ENCODE results near the gene DCAF6. TPM values are rescaled to one million over a fixed set of nuclear protein-coding genes. Genes with fewer than 3 reads are reported as not detected.
A peak's percentile ranks its signal among the peaks of the same experiment; 100 is the strongest.

The DCAF6 gene
- total RNA-seq, 1 donor from 2014 or later, result 42.7 TPM

DNA sequence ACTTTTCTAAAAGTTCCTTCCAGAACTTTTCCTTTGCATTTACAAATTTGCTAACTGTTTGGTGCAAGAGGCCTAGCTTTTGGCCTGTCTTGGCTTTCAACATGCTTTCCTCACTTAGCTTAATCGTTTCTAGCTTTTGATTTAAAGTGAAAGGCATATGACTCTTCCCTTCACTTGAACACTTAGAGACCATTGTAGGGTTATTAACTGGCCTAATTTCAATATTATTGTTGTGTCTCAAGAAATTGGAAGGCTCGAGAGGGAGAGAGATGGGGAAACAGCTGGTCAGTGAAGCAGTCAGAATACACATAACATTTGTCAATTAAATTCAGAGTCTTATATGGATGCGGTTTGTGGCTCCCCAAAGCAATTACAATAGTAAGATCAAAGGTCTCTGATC, 63.4 kb downstream of the DCAF6 start:
- Mint-ChIP-seq H3K27me3 (no peaks in the 10 kb centered on the region), H3K4me1 (ENCODE audit: low read depth) (peaks cover 4% of the 10 kb centered on the region), H3K27ac (peak overlapping the region; percentile 25), H3K9me3 (ENCODE audit: low read depth) (no peaks in the 10 kb centered on the region), H3K4me3 (ENCODE audit: low read depth) (no peak overlapping the region), H3K36me3 (ENCODE audit: insufficient read depth) (peaks cover 22% of the 10 kb centered on the region)
- TF ChIP-seq, protein P1, sequence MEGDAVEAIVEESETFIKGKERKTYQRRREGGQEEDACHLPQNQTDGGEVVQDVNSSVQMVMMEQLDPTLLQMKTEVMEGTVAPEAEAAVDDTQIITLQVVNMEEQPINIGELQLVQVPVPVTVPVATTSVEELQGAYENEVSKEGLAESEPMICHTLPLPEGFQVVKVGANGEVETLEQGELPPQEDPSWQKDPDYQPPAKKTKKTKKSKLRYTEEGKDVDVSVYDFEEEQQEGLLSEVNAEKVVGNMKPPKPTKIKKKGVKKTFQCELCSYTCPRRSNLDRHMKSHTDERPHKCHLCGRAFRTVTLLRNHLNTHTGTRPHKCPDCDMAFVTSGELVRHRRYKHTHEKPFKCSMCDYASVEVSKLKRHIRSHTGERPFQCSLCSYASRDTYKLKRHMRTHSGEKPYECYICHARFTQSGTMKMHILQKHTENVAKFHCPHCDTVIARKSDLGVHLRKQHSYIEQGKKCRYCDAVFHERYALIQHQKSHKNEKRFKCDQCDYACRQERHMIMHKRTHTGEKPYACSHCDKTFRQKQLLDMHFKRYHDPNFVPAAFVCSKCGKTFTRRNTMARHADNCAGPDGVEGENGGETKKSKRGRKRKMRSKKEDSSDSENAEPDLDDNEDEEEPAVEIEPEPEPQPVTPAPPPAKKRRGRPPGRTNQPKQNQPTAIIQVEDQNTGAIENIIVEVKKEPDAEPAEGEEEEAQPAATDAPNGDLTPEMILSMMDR (IDR thresholded peaks at IDR 0.05; ENCODE audit: unreplicated experiment), result no peak
- no peak for DNase-seq (ENCODE audit: low spot score, unreplicated experiment)

DNA sequence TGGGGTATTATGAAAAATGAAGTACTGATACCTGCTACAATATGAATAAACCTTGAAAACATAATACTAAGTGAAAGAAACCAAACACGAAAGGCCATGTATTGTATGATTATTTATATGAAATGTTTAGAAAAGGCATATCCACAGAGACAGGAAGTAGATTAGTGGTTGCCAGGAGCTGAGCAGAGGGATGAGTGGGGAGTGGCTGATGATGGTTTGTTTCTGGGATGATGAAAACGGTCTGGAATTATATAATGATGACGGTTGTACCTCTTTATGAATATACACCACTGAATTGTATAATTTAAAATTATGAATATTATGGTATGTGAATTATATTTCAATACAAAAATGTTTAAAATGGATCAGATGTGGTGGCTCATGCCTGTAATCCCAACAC, 64.2 kb downstream of the DCAF6 start:
- no peak overlapping the region for H3K27ac Mint-ChIP-seq
- H3K27me3 Mint-ChIP-seq, result no peaks in the 10 kb centered on the region
- H3K36me3 Mint-ChIP-seq (ENCODE audit: insufficient read depth), result peaks cover 20% of the 10 kb centered on the region
- H3K4me3 Mint-ChIP-seq (ENCODE audit: low read depth), result no peak overlapping the region
- H3K9me3 Mint-ChIP-seq (ENCODE audit: low read depth), result no peaks in the 10 kb centered on the region
- DNase-seq (ENCODE audit: low spot score, unreplicated experiment), result no peak
- TF ChIP-seq, protein P1 (IDR thresholded peaks at IDR 0.05; ENCODE audit: unreplicated experiment), result no peak
- H3K4me1 Mint-ChIP-seq (ENCODE audit: low read depth), result peaks cover 4% of the 10 kb centered on the region

DNA sequence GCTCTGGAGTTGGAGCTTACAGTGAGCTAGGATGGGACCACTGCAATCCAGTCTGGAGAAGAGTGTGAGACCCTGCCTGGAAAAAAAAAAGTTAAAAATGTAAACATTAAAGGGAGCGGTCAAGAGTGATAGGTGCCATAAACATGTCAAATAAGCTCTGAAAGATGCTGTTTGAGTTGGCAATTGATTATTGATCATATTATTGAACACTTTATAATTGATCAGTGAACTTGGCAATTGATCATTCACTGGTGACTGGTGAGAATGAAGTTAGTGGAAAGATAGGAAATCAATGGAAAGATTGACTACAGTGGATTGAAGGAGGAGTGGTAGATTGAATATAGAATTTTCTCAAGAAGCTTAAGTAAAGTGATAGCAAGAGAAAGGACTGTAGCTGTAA, 64.7 kb downstream of the DCAF6 start:
- H3K4me3 Mint-ChIP-seq (ENCODE audit: low read depth), result no peak overlapping the region
- peaks cover 18% of the 10 kb centered on the region for H3K36me3 Mint-ChIP-seq (ENCODE audit: insufficient read depth)
- TF ChIP-seq, protein P1 (IDR thresholded peaks at IDR 0.05; ENCODE audit: unreplicated experiment), result no peak
- DNase-seq (ENCODE audit: low spot score, unreplicated experiment), result no peak
- H3K27me3 Mint-ChIP-seq, result no peaks in the 10 kb centered on the region
- peaks cover 4% of the 10 kb centered on the region for H3K4me1 Mint-ChIP-seq (ENCODE audit: low read depth)
- H3K9me3 Mint-ChIP-seq (ENCODE audit: low read depth), result no peaks in the 10 kb centered on the region
- no peak overlapping the region for H3K27ac Mint-ChIP-seq

DNA sequence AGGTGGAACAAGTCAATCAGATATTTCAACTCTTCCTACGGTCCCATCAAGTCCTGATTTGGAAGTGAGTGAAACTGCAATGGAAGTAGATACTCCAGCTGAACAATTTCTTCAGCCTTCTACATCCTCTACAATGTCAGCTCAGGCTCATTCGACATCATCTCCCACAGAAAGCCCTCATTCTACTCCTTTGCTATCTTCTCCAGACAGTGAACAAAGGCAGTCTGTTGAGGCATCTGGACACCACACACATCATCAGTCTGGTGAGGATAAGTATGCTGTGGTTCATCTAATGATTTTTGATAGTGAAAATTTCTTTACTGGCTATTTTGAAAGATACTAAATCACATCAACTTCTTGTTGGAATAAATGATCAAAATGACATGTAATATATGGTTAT, 68.0 kb downstream of the DCAF6 start:
- DNase-seq (ENCODE audit: low spot score, unreplicated experiment), result no peak
- Mint-ChIP-seq H3K27ac (no peak overlapping the region), H3K4me1 (ENCODE audit: low read depth) (peaks cover 3% of the 10 kb centered on the region), H3K27me3 (no peaks in the 10 kb centered on the region), H3K9me3 (ENCODE audit: low read depth) (no peaks in the 10 kb centered on the region), H3K4me3 (ENCODE audit: low read depth) (no peak overlapping the region), H3K36me3 (ENCODE audit: insufficient read depth) (peaks cover 23% of the 10 kb centered on the region)
- TF ChIP-seq, protein P1 (IDR thresholded peaks at IDR 0.05; ENCODE audit: unreplicated experiment), result no peak

DNA sequence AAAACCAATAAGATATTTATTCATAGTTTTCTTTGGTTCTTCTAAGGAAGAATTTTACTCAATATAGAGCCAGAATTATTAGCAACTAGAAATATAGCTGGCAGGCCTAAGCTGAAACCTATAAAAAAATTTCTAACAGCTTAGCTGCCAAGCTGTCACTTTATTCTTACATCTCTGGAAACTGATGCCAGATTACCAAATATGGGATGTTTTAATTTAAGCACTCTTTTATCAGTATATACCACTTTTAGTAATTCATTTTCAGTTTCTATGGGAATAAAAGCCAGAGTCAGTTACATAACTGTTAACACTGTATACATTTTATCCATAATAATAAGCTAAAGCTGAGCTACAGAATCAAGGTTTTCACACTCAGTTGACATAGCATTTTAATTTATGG, 69.0 kb downstream of the DCAF6 start:
- Mint-ChIP-seq H3K27me3 (no peaks in the 10 kb centered on the region), H3K4me3 (ENCODE audit: low read depth) (no peak overlapping the region), H3K27ac (no peak overlapping the region), H3K4me1 (ENCODE audit: low read depth) (peaks cover 1% of the 10 kb centered on the region), H3K9me3 (ENCODE audit: low read depth) (no peaks in the 10 kb centered on the region), H3K36me3 (ENCODE audit: insufficient read depth) (peaks cover 20% of the 10 kb centered on the region)
- DNase-seq (ENCODE audit: low spot score, unreplicated experiment), result no peak
- TF ChIP-seq, protein P1 (IDR thresholded peaks at IDR 0.05; ENCODE audit: unreplicated experiment), result no peak
